Mesothelial cell of epicardium (in vitro differentiated cells): Measurements from ENCODE around the gene OTOP3. TPM values are rescaled to one million over a fixed set of nuclear protein-coding genes. Genes with fewer than 3 reads are reported as not detected.

Experiments used
- DNase-seq, 2 experiments: peaks; one replicate each; pipeline ENCODE4 v3.0.0; 2021; ENCODE audit warnings: low spot score in 2 of 2; ENCODE audit not compliant: unreplicated experiment in 2 of 2
- H3K27ac Mint-ChIP-seq: 2 replicates; pipeline ENCODE4 v1.8.0; 2021; ENCODE audit warnings: mixed read lengths
- H3K27me3 Mint-ChIP-seq: 2 replicates; pipeline ENCODE4 v1.8.0; 2021; ENCODE audit warnings: low read depth, mixed read lengths
- H3K36me3 Mint-ChIP-seq: 2 replicates; pipeline ENCODE4 v1.8.0; 2021; ENCODE audit warnings: mixed read lengths
- H3K4me1 Mint-ChIP-seq: 2 replicates; pipeline ENCODE4 v1.8.0; 2021; ENCODE audit warnings: mixed read lengths
- H3K4me3 Mint-ChIP-seq: 2 replicates; pipeline ENCODE4 v1.8.0; 2021; ENCODE audit warnings: mild to moderate bottlenecking, moderate library complexity, mixed read lengths
- H3K9me3 Mint-ChIP-seq: 2 replicates; pipeline ENCODE4 v1.8.0; 2021; ENCODE audit warnings: mixed read lengths
- CTCF ChIP-seq: fragments of 200-600 bp; sonication (generic); IDR thresholded peaks from one replicate; pipeline ENCODE4 v1.5.0; 2021; ENCODE audit warnings: antibody characterized with exemption; ENCODE audit not compliant: unreplicated experiment
- total RNA-seq: library from RNA; stranded (reverse); gene quantifications from 3 replicates; pipeline ENCODE4 v1.2.1, GENCODE V29; 2021

OTOP3 gene
- total RNA-seq, 1 donor from 2014 or later = not detected

DNA sequence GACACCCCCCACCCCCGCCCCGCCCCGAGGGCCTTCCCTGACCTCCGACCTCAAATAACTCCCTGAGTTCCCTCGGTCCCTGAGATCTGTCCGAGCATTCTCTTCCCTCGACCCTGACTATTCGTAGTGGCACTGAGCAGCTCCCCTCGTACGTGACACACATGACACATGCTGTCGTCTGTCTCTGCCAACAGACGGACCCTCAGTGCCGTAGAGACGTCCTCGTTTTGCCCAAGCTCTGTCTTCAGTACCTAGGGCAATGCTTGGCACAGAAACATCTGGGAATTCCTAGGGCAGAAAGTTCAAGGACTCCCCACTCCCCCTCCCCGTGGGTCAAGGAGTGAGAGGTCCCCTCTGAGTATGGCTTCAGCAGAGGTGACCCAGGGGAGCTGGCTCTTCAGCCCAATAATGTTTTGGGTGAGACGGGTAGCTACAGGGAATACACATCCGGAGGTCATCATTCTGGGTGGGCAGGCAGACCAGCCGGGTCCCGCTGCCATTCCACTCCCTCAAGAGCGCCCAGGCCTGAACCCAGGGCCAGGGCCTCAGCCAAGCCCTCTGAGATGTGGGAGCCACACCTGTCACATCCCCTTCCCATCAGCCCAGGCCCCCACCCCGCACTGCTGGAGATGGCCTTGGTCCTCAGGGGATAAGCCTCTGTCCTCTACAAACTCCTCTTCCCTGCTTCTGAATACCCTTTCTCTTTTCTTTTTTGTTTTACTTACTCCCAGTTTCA, 41.6 kb upstream of the OTOP3 start:
- Mint-ChIP-seq H3K4me1 (peaks cover 3% of the 10 kb centered on the region), H3K27me3 (peaks cover 66% of the 10 kb centered on the region), H3K36me3 (no peaks in the 10 kb centered on the region), H3K4me3 (peak overlapping the region; percentile 68), H3K27ac (no peak overlapping the region), H3K9me3 (no peaks in the 10 kb centered on the region)
- no peak for DNase-seq
- no peak for TF ChIP-seq CTCF

GRCh38 chr17:74898376-74898946, 37.2 kb upstream of the OTOP3 start:
- Mint-ChIP-seq H3K36me3 (no peaks in the 10 kb centered on the region), H3K4me1 (peaks cover 3% of the 10 kb centered on the region), H3K27ac (no peak overlapping the region), H3K4me3 (no peak overlapping the region), H3K9me3 (no peaks in the 10 kb centered on the region), H3K27me3 (peaks cover 45% of the 10 kb centered on the region)
- no peak for DNase-seq
- no peak for TF ChIP-seq CTCF

DNA sequence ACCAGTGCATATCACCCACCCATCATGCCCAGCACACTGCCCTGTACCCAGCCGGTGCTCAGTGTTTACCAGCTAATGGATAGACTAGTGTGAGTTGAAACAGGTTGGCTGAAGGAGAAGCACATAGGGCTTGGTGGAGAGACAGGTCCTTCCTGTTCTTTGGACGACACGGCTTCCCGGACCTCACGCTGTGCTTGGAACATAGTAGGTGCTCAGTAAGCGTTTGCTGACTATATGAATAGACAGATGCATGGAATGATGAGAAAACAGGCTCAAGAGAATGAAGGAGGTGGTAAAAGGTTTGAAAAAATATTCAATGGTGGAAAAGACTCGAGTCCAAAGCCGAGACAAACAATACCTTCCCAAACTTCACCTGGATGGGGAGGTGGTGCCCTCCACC, 35.5 kb upstream of the OTOP3 start:
- no peak overlapping the region for H3K27ac Mint-ChIP-seq
- H3K4me3 Mint-ChIP-seq = no peak overlapping the region
- no peaks in the 10 kb centered on the region for H3K9me3 Mint-ChIP-seq
- no peak for TF ChIP-seq CTCF
- H3K4me1 Mint-ChIP-seq = no peaks in the 10 kb centered on the region
- no peaks in the 10 kb centered on the region for H3K36me3 Mint-ChIP-seq
- DNase-seq = no peak
- peaks cover 30% of the 10 kb centered on the region for H3K27me3 Mint-ChIP-seq

GRCh38 chr17:74901353-74902135, 34.2 kb upstream of the OTOP3 start:
- no peak for TF ChIP-seq CTCF
- Mint-ChIP-seq H3K9me3 (no peaks in the 10 kb centered on the region), H3K36me3 (no peaks in the 10 kb centered on the region), H3K4me1 (peaks cover 3% of the 10 kb centered on the region), H3K27ac (no peak overlapping the region), H3K4me3 (no peak overlapping the region), H3K27me3 (peaks cover 17% of the 10 kb centered on the region)
- DNase-seq = no peak

DNA sequence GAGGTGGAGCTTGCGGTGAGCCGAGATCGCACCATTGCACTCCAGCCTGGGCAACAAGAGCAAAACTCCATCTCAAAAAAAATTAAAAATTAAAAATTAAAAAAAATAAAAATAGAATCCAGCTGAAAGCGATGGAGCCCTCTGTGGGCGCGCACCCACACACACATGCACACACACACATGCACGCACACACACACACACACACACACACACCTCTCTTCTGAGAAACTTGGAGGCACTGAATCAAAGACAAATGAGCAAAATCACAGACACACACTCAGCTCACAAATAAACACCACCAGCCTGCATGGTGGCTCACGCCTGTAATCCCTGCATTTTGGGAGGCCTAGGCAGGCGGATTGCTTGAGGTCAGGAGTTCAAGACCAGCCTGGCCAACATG, 32.7 kb upstream of the OTOP3 start:
- Mint-ChIP-seq H3K9me3 (no peaks in the 10 kb centered on the region), H3K27ac (no peak overlapping the region), H3K4me3 (no peak overlapping the region), H3K27me3 (peaks cover 8% of the 10 kb centered on the region), H3K4me1 (peaks cover 9% of the 10 kb centered on the region), H3K36me3 (no peaks in the 10 kb centered on the region)
- DNase-seq = no peak
- TF ChIP-seq CTCF = no peak
